HepG2 (cell line): Measurements from ENCODE around the gene C15orf62.

Experiments used
- CBX2 ChIP-seq, 2 experiments: fragments of 200-600 bp in 1 of 2; sonication (generic); formaldehyde crosslinking in 1 of 2; IDR thresholded peaks; 2 replicates each; pipeline versions ENCODE4 v1.7.0 to v1.8.1; 2018 to 2022; ENCODE audit warnings: low read depth in 2 of 2, low read length in 1 of 2, mild to moderate bottlenecking in 1 of 2, missing genetic modification reagents in 1 of 2
- CTCF ChIP-seq: sonication (generic); formaldehyde crosslinking; IDR thresholded peaks from 2 replicates; pipeline ENCODE4 v1.5.0; 2020; ENCODE audit warnings: mild to moderate bottlenecking, missing genetic modification reagents, moderate library complexity
- EZH2 ChIP-seq: conservative IDR thresholded peaks from 2 replicates; pipeline ENCODE4 v1.6.1; 2012; ENCODE audit warnings: mild to moderate bottlenecking, low read depth, low read length, moderate library complexity
- POLR2A ChIP-seq, 2 experiments: IDR thresholded peaks; 2 replicates each; pipeline ENCODE4 v1.6.1; 2011; ENCODE audit warnings: low read depth in 2 of 2, low read length in 2 of 2, mild to moderate bottlenecking in 1 of 2, moderate library complexity in 1 of 2; ENCODE audit not compliant: insufficient read depth in 1 of 2
- POLR2AphosphoS5 ChIP-seq: IDR thresholded peaks from 2 replicates; pipeline ENCODE4 v1.6.1; 2012; ENCODE audit warnings: low read depth, low read length
- SMC3 ChIP-seq: IDR thresholded peaks from 2 replicates; pipeline ENCODE4 v1.6.1; 2011; ENCODE audit warnings: low read length, improper control_type of control experiment
- ZNF3 ChIP-seq: IDR thresholded peaks from 2 replicates; pipeline ENCODE4 v1.7.0; 2017; ENCODE audit warnings: inconsistent platforms
- TF ChIP-seq, protein P1 (sequence below): sonication (generic); formaldehyde crosslinking; IDR thresholded peaks from 2 replicates; pipeline ENCODE4 v1.4.0; 2020; ENCODE audit warnings: missing genetic modification reagents

- no peak for TF ChIP-seq CBX2 (IDR thresholded peaks at IDR 0.05; ENCODE audit: low read depth, low read length)
- TF ChIP-seq CBX2 (CRISPR knock-in tag; IDR thresholded peaks at IDR 0.05; ENCODE audit: low read depth) = no peak
- no peak for TF ChIP-seq CTCF
- TF ChIP-seq EZH2 = no peak
- no peak for TF ChIP-seq POLR2AphosphoS5
- no peak for TF ChIP-seq POLR2A (IDR thresholded peaks at IDR 0.05; ENCODE audit: insufficient read depth in 1 of 2, low read depth in 2 of 2, low read length in 2 of 2)
- TF ChIP-seq, protein P1, sequence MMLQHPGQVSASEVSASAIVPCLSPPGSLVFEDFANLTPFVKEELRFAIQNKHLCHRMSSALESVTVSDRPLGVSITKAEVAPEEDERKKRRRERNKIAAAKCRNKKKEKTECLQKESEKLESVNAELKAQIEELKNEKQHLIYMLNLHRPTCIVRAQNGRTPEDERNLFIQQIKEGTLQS (CRISPR knock-in tag) = no peak
- TF ChIP-seq SMC3 = no peak
- TF ChIP-seq ZNF3 (CRISPR knock-in tag) = no peak
Measured at GRCh38 chr15:40736575-40736974, 33.2 kb upstream of the C15orf62 start.
